ENCODE results near the gene ZNRF3.

The ZNRF3 gene

GRCh38 chr22:28909375-28909774, 26.0 kb downstream of the ZNRF3 start:
- no peak overlapping the region for H3K4me3 ChIP-seq (ENCODE audit: low read length)
- no peak for DNase-seq (ENCODE audit: low read depth)
- no peak for TF ChIP-seq CTCF (conservative IDR thresholded peaks at IDR 0.05; ENCODE audit: low read length)

- H3K4me3 ChIP-seq (ENCODE audit: low read length) = no peak overlapping the region
- no peak for DNase-seq (ENCODE audit: low read depth)
- no peak for TF ChIP-seq CTCF (conservative IDR thresholded peaks at IDR 0.05; ENCODE audit: low read length)
Measured at GRCh38 chr22:28910569-28911303, 27.4 kb downstream of the ZNRF3 start.

- H3K4me3 ChIP-seq (ENCODE audit: low read length) = no peak overlapping the region
- DNase-seq (ENCODE audit: low read depth) = no peak
- no peak for TF ChIP-seq CTCF (conservative IDR thresholded peaks at IDR 0.05; ENCODE audit: low read length)
Measured at GRCh38 chr22:28911304-28911690, 27.9 kb downstream of the ZNRF3 start.

- no peak overlapping the region for H3K4me3 ChIP-seq (ENCODE audit: low read length)
- DNase-seq (ENCODE audit: low read depth) = peak; percentile 72
- no peak for TF ChIP-seq CTCF (conservative IDR thresholded peaks at IDR 0.05; ENCODE audit: low read length)
Measured at GRCh38 chr22:28911777-28912669, 28.7 kb downstream of the ZNRF3 start.

- H3K4me3 ChIP-seq (ENCODE audit: low read length) = no peak overlapping the region
- no peak for DNase-seq (ENCODE audit: low read depth)
- TF ChIP-seq CTCF (conservative IDR thresholded peaks at IDR 0.05; ENCODE audit: low read length) = no peak
Measured at GRCh38 chr22:28914201-28914600, 30.8 kb downstream of the ZNRF3 start.

- no peak overlapping the region for H3K4me3 ChIP-seq (ENCODE audit: low read length)
- no peak for DNase-seq (ENCODE audit: low read depth)
- TF ChIP-seq CTCF (conservative IDR thresholded peaks at IDR 0.05; ENCODE audit: low read length) = no peak
Measured at GRCh38 chr22:28915969-28916368, 32.6 kb downstream of the ZNRF3 start.

Measured in AG10803 (cell line).